ENCODE data around the gene HSD17B14.

DNA sequence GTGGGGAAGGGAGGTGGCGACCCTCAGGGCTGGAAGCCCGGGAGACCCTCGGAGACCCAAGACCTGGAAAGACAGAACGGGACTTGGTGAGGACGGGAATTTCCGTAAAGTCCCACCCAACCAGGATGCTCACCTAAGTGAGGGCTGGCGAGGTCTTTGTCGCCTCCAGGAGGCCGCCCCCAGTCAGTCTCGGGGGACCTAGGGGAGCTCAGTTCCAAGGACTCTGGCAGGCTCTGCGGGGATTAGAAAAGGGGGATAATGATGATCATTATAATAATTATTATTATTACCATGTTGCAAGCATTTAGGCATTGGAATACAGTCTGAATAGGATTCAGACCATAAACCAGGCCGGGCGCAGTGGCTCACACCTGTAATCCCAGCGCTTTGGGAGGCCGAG, 9.1 kb upstream of the HSD17B14 start:
- TF ChIP-seq EZH2phosphoT487 (IDR thresholded peaks at IDR 0.05; ENCODE audit: borderline replicate concordance) (no peak), SIN3A (IDR thresholded peaks at IDR 0.05; ENCODE audit: low read depth) (no peak)
- TF ChIP-seq, protein P1, sequence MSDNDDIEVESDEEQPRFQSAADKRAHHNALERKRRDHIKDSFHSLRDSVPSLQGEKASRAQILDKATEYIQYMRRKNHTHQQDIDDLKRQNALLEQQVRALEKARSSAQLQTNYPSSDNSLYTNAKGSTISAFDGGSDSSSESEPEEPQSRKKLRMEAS (IDR thresholded peaks at IDR 0.05), result no peak

All from HCT116 (cell line).